Thyroid gland (tissue), 4 donors: Measurements from ENCODE around the gene RAB35.

Source experiments
- POLR2A ChIP-seq, 2 donors: fragments of 450-650 bp; IDR thresholded peaks; one replicate each; pipeline ENCODE4 v1.6.1; 2017; ENCODE audit warnings: antibody characterized with exemption in 2 of 2, mild to moderate bottlenecking in 2 of 2, moderate library complexity in 1 of 2
- TF ChIP-seq, protein P1 (sequence below), 6 experiments: fragments of 200-600 bp in 3 of 6; fragments of 450-650 bp in 3 of 6; sonication (generic) in 3 of 6; IDR thresholded peaks; one replicate each; pipeline ENCODE4 v1.5.1; 2016 to 2019; ENCODE audit warnings: antibody characterized with exemption in 6 of 6, mild to moderate bottlenecking in 2 of 6, inconsistent platforms in 1 of 6, moderate library complexity in 1 of 6

DNA sequence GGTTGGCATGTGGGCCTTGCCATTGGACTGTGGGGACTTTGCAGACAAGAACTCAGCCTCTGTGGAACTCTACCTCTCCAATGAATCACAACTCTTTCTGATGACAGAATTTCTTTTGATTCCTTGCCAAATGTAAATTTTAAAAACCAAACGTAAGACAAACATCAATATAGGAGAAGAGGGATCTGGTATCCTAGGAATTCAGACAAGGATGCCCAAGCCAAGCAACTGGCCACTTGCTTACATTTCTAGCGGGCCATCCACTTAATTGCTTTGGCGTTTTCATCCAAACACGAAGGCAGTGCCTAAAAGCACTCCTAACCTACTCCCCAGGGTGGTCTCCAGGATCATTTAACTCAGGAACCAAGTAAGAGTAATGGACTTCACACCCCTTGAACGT lies 23.4 kb upstream of the RAB35 start:
- TF ChIP-seq, protein P1, sequence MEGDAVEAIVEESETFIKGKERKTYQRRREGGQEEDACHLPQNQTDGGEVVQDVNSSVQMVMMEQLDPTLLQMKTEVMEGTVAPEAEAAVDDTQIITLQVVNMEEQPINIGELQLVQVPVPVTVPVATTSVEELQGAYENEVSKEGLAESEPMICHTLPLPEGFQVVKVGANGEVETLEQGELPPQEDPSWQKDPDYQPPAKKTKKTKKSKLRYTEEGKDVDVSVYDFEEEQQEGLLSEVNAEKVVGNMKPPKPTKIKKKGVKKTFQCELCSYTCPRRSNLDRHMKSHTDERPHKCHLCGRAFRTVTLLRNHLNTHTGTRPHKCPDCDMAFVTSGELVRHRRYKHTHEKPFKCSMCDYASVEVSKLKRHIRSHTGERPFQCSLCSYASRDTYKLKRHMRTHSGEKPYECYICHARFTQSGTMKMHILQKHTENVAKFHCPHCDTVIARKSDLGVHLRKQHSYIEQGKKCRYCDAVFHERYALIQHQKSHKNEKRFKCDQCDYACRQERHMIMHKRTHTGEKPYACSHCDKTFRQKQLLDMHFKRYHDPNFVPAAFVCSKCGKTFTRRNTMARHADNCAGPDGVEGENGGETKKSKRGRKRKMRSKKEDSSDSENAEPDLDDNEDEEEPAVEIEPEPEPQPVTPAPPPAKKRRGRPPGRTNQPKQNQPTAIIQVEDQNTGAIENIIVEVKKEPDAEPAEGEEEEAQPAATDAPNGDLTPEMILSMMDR (IDR thresholded peaks at IDR 0.05), result no peak
- TF ChIP-seq POLR2A (IDR thresholded peaks at IDR 0.05), result no peak
